Measurements from ENCODE around the gene KNDC1. TPM values are rescaled to one million over a fixed set of nuclear protein-coding genes. Genes with fewer than 3 reads are reported as not detected.

KNDC1 gene
- total RNA-seq, 4 donors from 2014 or later: under 0.01 to 12.5 (median 5.3) TPM

- H3K9me3 ChIP-seq: no peaks in the 10 kb centered on the region
- H3K27ac ChIP-seq: no peak overlapping the region
- intact Hi-C loops (cut with DNase I; ENCODE audit: low total_unique reads): no loop called here
- H3K36me3 ChIP-seq: no peaks in the 10 kb centered on the region
- no peak overlapping the region for H3K4me3 ChIP-seq
- DNase-seq: no peak
- no peaks in the 10 kb centered on the region for H3K27me3 ChIP-seq
- TF ChIP-seq POLR2A (IDR thresholded peaks at IDR 0.05) (no peak), CTCF (IDR thresholded peaks at IDR 0.05) (no peak)
- H3K4me1 ChIP-seq: no peaks in the 10 kb centered on the region
Observed at GRCh38 chr10:133183646-133184378, 23.8 kb downstream of the KNDC1 start.

GRCh38 chr10:133184591-133185244, 24.7 kb downstream of the KNDC1 start:
- H3K4me3 ChIP-seq: no peak overlapping the region
- H3K9me3 ChIP-seq: no peaks in the 10 kb centered on the region
- H3K27me3 ChIP-seq: no peaks in the 10 kb centered on the region
- intact Hi-C loops (cut with DNase I; ENCODE audit: low total_unique reads): no loop called here
- TF ChIP-seq POLR2A (IDR thresholded peaks at IDR 0.05): no peak
- no peak for TF ChIP-seq CTCF (IDR thresholded peaks at IDR 0.05)
- H3K36me3 ChIP-seq: no peaks in the 10 kb centered on the region
- H3K27ac ChIP-seq: no peak overlapping the region
- no peak for DNase-seq
- no peaks in the 10 kb centered on the region for H3K4me1 ChIP-seq

- DNase-seq: no peak
- intact Hi-C loops (cut with DNase I; ENCODE audit: low total_unique reads): no loop called here
- Histone ChIP-seq H3K4me3 (no peak overlapping the region), H3K27ac (no peak overlapping the region), H3K9me3 (no peaks in the 10 kb centered on the region), H3K27me3 (no peaks in the 10 kb centered on the region), H3K36me3 (no peaks in the 10 kb centered on the region), H3K4me1 (no peaks in the 10 kb centered on the region)
- TF ChIP-seq POLR2A (IDR thresholded peaks at IDR 0.05): no peak
- no peak for TF ChIP-seq CTCF (IDR thresholded peaks at IDR 0.05)
Observed at GRCh38 chr10:133185421-133185820, 25.4 kb downstream of the KNDC1 start.

GRCh38 chr10:133185916-133186315, 25.9 kb downstream of the KNDC1 start:
- Histone ChIP-seq H3K4me3 (no peak overlapping the region), H3K36me3 (no peaks in the 10 kb centered on the region), H3K27ac (no peak overlapping the region), H3K27me3 (no peaks in the 10 kb centered on the region), H3K4me1 (no peaks in the 10 kb centered on the region), H3K9me3 (no peaks in the 10 kb centered on the region)
- no peak for DNase-seq
- intact Hi-C loops (cut with DNase I; ENCODE audit: low total_unique reads): no loop called here
- no peak for TF ChIP-seq CTCF (IDR thresholded peaks at IDR 0.05)
- no peak for TF ChIP-seq POLR2A (IDR thresholded peaks at IDR 0.05)

GRCh38 chr10:133186416-133187090, 26.5 kb downstream of the KNDC1 start:
- no peak overlapping the region for H3K4me3 ChIP-seq
- intact Hi-C loops (cut with DNase I; ENCODE audit: low total_unique reads): no loop called here
- no peaks in the 10 kb centered on the region for H3K4me1 ChIP-seq
- no peak overlapping the region for H3K27ac ChIP-seq
- DNase-seq: no peak
- TF ChIP-seq CTCF (IDR thresholded peaks at IDR 0.05) (no peak), POLR2A (IDR thresholded peaks at IDR 0.05) (no peak)
- H3K9me3 ChIP-seq: no peaks in the 10 kb centered on the region
- no peaks in the 10 kb centered on the region for H3K27me3 ChIP-seq
- H3K36me3 ChIP-seq: no peaks in the 10 kb centered on the region
